Measurements from ENCODE around the gene ALG14.

Gene ALG14

DNA sequence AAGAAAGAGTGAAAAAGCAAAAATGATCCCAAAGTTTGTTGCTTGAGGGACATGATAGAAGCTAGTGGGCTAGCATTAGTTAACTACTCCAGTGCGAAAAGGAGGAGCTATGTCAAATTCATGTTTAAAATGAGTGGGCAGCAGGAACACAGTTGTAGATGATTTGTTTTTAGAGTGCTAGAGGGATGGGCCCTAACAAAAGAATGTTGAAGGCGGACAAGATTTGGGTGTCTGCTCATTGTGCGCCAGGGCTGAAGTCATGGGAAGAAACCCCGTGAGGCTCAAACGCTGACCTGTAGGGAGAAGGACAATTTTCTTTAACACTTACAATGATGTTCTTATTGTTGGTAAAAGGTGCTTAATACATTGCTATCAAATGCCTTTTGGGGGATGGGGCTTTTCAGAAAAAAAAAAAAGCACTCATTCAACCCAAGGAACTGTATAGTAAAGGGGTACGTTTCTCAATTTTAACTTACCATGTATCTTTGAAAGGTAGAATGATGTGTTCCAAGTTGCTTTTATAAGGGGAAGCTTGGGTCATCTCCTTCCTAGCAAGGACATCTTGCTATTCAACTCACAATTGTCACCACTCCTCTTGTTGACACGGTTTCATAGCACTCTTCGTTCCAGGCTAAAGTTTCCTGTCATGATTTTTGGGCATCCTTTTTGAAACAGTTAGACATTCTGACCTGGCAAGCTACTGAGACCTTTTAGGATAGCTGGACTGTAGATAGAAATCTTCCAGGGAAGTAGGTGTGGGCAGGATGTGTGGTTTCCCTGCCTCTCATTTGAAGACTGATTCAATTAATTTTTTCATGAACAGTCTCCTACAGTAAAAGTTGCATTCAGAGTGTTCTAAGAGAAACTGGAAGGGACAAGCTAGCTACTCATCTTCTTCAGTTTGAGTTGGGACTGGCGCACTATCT, 92.8 kb downstream of the ALG14 start:
- no peaks in the 10 kb centered on the region for H3K36me3 ChIP-seq (ENCODE audit: control insufficient read depth, insufficient read depth, low read length)
- H3K27me3 ChIP-seq (ENCODE audit: control insufficient read depth, insufficient read depth, low read length), result no peaks in the 10 kb centered on the region
- H3K4me3 ChIP-seq (ENCODE audit: low read depth, low read length), result no peak overlapping the region
- H3K9ac ChIP-seq (ENCODE audit: low read depth, low read length), result no peak overlapping the region
- no peaks in the 10 kb centered on the region for H3K9me3 ChIP-seq (ENCODE audit: control insufficient read depth, insufficient read depth, low read length)
- H3K27ac ChIP-seq (ENCODE audit: low read depth, low read length), result no peak overlapping the region
- H3K4me1 ChIP-seq (ENCODE audit: control insufficient read depth, insufficient read depth, low read length), result peaks cover 3% of the 10 kb centered on the region; the same call in 1 of the 2 replicates

DNA sequence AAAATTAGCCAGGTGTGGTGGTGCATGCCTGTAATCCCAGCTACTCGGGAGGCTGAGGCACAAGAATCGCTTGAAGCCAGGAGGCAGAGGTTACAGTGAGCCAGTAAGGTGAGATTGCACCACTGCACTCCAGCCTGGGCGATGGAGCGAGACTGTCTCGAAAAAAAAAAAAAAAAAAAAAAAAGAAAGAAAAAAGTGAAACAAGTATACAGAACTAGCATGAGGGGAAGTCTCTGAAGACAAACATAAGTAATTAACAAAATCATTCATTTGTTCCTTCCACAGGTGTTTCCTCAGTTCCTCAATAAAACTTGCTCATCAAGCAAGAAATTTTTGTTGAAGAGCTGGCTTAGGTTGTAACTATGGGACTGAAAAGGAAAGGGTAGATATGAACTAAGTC, 93.6 kb downstream of the ALG14 start:
- Histone ChIP-seq H3K36me3 (ENCODE audit: control insufficient read depth, insufficient read depth, low read length) (no peaks in the 10 kb centered on the region), H3K27me3 (ENCODE audit: control insufficient read depth, insufficient read depth, low read length) (no peaks in the 10 kb centered on the region), H3K9ac (ENCODE audit: low read depth, low read length) (no peak overlapping the region), H3K4me3 (ENCODE audit: low read depth, low read length) (no peak overlapping the region), H3K27ac (ENCODE audit: low read depth, low read length) (no peak overlapping the region), H3K9me3 (ENCODE audit: control insufficient read depth, insufficient read depth, low read length) (no peaks in the 10 kb centered on the region), H3K4me1 (ENCODE audit: control insufficient read depth, insufficient read depth, low read length) (peaks cover 3% of the 10 kb centered on the region; the same call in 1 of the 2 replicates)

DNA sequence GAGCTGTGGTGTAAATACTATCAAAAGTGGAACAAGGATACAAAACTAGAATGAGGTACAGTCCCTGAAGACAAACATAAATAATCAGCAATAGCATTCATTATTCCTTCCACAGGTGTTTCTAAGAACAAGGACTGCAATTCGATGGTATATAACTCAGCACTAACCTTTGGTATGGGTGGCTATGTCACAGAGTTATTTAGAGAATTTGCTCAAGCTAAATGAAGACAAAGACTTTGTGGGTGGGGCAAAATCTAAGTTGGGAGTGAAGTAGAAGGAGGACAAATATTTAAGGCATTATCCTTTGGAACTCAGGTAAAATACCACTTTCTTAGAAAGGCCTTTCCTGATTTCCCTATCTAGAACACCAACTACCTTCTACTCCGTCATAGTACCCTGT, 94.3 kb downstream of the ALG14 start:
- Histone ChIP-seq H3K9ac (ENCODE audit: low read depth, low read length) (no peak overlapping the region), H3K27ac (ENCODE audit: low read depth, low read length) (no peak overlapping the region), H3K4me1 (ENCODE audit: control insufficient read depth, insufficient read depth, low read length) (peaks cover 3% of the 10 kb centered on the region; the same call in 1 of the 2 replicates), H3K36me3 (ENCODE audit: control insufficient read depth, insufficient read depth, low read length) (no peaks in the 10 kb centered on the region), H3K9me3 (ENCODE audit: control insufficient read depth, insufficient read depth, low read length) (no peaks in the 10 kb centered on the region), H3K4me3 (ENCODE audit: low read depth, low read length) (no peak overlapping the region), H3K27me3 (ENCODE audit: control insufficient read depth, insufficient read depth, low read length) (no peaks in the 10 kb centered on the region)

DNA sequence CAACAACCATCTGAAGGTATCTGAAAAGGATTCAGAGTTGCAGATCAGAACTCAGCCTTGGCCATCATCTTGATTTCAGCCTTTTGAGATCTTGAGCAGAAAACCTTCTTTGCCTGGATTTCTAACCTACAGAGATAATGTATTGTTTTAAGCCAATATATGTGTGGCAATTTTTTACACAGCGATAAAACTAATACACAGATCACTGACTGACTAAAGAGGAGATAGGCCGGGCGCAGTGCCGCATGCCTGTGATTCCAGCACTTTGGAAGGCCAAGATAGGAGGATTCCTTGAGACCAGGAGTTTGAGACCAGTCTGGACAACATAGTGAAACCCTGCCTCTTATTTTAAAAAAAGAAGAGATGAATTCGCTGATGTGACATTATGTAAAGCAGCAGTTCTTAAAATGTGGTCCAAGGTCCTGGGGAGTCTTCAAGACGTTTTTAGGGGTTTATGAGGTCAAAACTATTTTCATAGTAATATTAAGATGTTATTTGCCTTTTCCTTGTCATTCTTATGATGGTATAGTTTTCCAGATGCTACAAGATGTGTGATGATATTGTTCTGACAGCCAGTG, 95.7 kb downstream of the ALG14 start:
- H3K4me1 ChIP-seq (ENCODE audit: control insufficient read depth, insufficient read depth, low read length), result peaks cover 3% of the 10 kb centered on the region; the same call in 1 of the 2 replicates
- no peaks in the 10 kb centered on the region for H3K9me3 ChIP-seq (ENCODE audit: control insufficient read depth, insufficient read depth, low read length)
- no peak overlapping the region for H3K27ac ChIP-seq (ENCODE audit: low read depth, low read length)
- no peaks in the 10 kb centered on the region for H3K36me3 ChIP-seq (ENCODE audit: control insufficient read depth, insufficient read depth, low read length)
- H3K27me3 ChIP-seq (ENCODE audit: control insufficient read depth, insufficient read depth, low read length), result no peaks in the 10 kb centered on the region
- no peak overlapping the region for H3K9ac ChIP-seq (ENCODE audit: low read depth, low read length)
- H3K4me3 ChIP-seq (ENCODE audit: low read depth, low read length), result no peak overlapping the region

DNA sequence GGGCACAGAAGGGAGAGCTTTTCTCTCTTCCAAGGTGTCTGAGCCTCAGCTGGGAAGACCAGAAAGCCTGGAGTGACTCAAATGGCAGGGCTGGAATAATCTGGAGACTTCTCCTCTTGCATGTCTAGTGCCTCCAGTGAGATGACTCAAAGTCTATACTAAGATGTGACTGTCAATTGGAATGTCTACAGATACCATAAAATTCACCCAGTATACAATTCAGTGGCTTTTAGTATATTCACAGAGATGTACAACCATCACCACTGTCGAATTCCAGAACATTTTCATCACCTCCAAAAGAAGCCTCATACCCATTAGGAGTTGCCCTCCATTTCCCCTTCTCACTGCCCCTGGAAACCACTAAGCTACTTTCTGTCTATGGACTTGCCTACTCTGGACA, 97.9 kb downstream of the ALG14 start:
- H3K9ac ChIP-seq (ENCODE audit: low read depth, low read length), result no peak overlapping the region
- no peak overlapping the region for H3K27ac ChIP-seq (ENCODE audit: low read depth, low read length)

DNA sequence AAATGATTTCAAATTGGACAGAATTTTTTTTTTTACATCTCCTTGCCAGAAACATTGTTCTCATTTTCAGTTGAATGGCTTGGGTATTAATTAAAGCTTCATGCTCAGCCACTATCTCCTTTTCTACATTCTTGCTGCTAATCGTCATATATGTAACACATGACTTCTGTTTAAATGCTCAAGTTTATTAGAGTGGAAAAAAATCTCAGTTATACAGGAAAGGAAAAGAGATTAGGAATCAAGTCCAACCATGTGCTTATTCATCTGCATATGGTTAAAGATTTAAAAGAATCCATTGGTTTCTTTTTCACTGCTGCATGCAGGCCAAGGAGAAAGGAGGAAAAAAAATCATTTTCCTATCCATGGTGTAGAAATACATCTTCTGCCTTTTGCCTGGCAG, 98.5 kb downstream of the ALG14 start:
- H3K4me1 ChIP-seq (ENCODE audit: control insufficient read depth, insufficient read depth, low read length), result peaks cover 15% of the 10 kb centered on the region
- H3K36me3 ChIP-seq (ENCODE audit: control insufficient read depth, insufficient read depth, low read length), result no peaks in the 10 kb centered on the region
- no peaks in the 10 kb centered on the region for H3K9me3 ChIP-seq (ENCODE audit: control insufficient read depth, insufficient read depth, low read length)
- no peak overlapping the region for H3K4me3 ChIP-seq (ENCODE audit: low read depth, low read length)
- no peak overlapping the region for H3K9ac ChIP-seq (ENCODE audit: low read depth, low read length)
- no peak overlapping the region for H3K27ac ChIP-seq (ENCODE audit: low read depth, low read length)
- no peaks in the 10 kb centered on the region for H3K27me3 ChIP-seq (ENCODE audit: control insufficient read depth, insufficient read depth, low read length)

More for the DNA sequence above, 97.9 kb downstream of the ALG14 start:
- H3K4me1 ChIP-seq (ENCODE audit: control insufficient read depth, insufficient read depth, low read length), result peaks cover 15% of the 10 kb centered on the region
- H3K4me3 ChIP-seq (ENCODE audit: low read depth, low read length), result no peak overlapping the region
- no peaks in the 10 kb centered on the region for H3K27me3 ChIP-seq (ENCODE audit: control insufficient read depth, insufficient read depth, low read length)
- no peaks in the 10 kb centered on the region for H3K9me3 ChIP-seq (ENCODE audit: control insufficient read depth, insufficient read depth, low read length)
- no peaks in the 10 kb centered on the region for H3K36me3 ChIP-seq (ENCODE audit: control insufficient read depth, insufficient read depth, low read length)

DNA sequence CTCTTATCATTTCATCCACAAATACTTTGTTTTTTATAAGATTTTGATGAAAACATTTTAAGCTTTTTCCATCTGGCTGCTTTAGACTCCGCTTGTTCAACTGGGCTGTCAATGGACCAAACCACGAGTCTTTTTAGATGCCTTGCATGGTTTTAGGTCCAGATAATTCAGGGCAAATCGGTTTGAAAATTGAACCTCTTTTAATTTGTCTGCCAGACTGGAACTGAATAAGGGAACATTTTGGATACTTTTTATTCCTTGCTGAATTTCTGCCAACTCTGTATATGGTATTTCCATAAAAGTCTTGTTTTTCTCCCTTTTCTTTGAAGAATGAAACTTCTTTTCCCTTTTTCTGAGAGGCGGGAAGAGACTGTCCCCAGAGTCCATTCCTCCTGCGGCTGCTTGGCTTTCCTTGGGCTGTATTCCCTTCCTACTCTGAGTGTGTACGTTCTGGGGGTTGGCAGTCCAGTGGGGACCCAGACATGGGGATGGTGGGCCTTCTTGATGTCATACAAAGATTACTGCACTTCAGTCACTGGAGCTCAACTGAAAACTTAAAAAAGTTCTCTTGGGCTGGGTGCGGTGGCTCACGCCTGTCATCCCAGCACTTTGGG, 99.3 kb downstream of the ALG14 start:
- no peaks in the 10 kb centered on the region for H3K9me3 ChIP-seq (ENCODE audit: control insufficient read depth, insufficient read depth, low read length)
- H3K27me3 ChIP-seq (ENCODE audit: control insufficient read depth, insufficient read depth, low read length), result no peaks in the 10 kb centered on the region
- H3K36me3 ChIP-seq (ENCODE audit: control insufficient read depth, insufficient read depth, low read length), result no peaks in the 10 kb centered on the region
- H3K9ac ChIP-seq (ENCODE audit: low read depth, low read length), result no peak overlapping the region
- no peak overlapping the region for H3K27ac ChIP-seq (ENCODE audit: low read depth, low read length)
- peaks cover 14% of the 10 kb centered on the region for H3K4me1 ChIP-seq (ENCODE audit: control insufficient read depth, insufficient read depth, low read length)
- no peak overlapping the region for H3K4me3 ChIP-seq (ENCODE audit: low read depth, low read length)

DNA sequence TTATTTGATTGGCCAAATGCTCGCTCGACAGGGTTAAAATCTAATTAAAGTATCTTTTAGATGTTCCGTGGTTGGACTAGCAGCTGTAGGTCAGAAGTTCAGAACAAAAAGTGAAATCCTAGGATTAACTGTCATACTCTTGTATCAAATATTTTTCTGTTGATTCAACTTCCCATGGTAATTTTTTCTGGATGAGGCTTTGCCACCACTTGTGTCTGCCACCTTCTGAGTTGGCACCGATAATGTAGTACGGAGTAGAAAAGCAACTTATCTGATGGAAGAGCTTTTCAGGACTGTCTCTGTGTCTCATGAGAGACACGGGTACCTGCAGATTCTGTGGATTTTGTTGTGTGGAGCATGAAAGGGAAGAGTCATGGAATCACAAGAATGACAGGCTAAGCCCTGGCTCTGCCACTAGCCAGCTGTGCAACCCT, 101.2 kb downstream of the ALG14 start:
- Histone ChIP-seq H3K4me1 (ENCODE audit: control insufficient read depth, insufficient read depth, low read length) (peaks cover 13% of the 10 kb centered on the region), H3K36me3 (ENCODE audit: control insufficient read depth, insufficient read depth, low read length) (no peaks in the 10 kb centered on the region), H3K27me3 (ENCODE audit: control insufficient read depth, insufficient read depth, low read length) (no peaks in the 10 kb centered on the region), H3K27ac (ENCODE audit: low read depth, low read length) (no peak overlapping the region), H3K9me3 (ENCODE audit: control insufficient read depth, insufficient read depth, low read length) (no peaks in the 10 kb centered on the region), H3K9ac (ENCODE audit: low read depth, low read length) (no peak overlapping the region), H3K4me3 (ENCODE audit: low read depth, low read length) (no peak overlapping the region)

DNA sequence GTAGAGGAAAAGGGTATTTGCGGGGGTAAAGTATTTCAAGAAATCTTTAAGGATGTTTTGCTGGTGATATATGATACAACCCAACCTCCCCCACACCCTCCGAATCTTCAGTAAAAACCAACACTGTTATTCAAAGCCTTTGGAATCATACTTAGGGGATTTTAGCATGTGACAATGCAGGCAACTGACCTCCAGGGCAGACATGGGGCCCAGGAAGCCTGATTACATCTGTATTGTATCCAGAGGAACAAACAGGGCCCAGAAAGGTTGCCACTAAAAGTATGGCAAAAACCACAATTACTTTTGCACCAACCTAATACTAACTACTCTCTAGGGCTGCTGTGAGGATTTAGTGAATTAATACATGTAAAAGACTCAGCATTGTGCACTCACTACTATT, 102.0 kb downstream of the ALG14 start:
- Histone ChIP-seq H3K4me1 (ENCODE audit: control insufficient read depth, insufficient read depth, low read length) (peaks cover 13% of the 10 kb centered on the region), H3K27me3 (ENCODE audit: control insufficient read depth, insufficient read depth, low read length) (no peaks in the 10 kb centered on the region), H3K27ac (ENCODE audit: low read depth, low read length) (no peak overlapping the region), H3K9me3 (ENCODE audit: control insufficient read depth, insufficient read depth, low read length) (no peaks in the 10 kb centered on the region), H3K36me3 (ENCODE audit: control insufficient read depth, insufficient read depth, low read length) (no peaks in the 10 kb centered on the region), H3K4me3 (ENCODE audit: low read depth, low read length) (no peak overlapping the region), H3K9ac (ENCODE audit: low read depth, low read length) (no peak overlapping the region)

DNA sequence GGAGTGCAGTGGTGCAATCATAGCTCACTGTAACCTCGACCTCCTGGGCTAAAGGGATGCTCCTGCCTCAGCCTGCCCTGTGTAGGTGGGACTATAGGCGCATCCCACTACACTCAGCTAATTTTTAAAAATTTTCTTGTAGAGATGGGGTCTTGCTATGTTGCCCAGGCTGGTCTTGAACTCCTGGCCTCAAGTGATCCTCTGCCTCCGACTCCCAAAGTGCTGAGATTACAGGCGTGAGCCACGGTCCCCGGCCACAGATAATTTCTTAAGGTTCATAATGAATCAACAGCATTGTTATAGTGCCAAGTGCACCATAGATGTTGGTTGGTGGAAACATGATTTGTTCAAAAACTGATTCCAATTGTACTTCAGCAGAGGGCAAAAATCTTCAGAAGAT, 103.6 kb downstream of the ALG14 start:
- H3K36me3 ChIP-seq (ENCODE audit: control insufficient read depth, insufficient read depth, low read length), result no peaks in the 10 kb centered on the region
- H3K27me3 ChIP-seq (ENCODE audit: control insufficient read depth, insufficient read depth, low read length), result no peaks in the 10 kb centered on the region
- no peak overlapping the region for H3K27ac ChIP-seq (ENCODE audit: low read depth, low read length)
- no peaks in the 10 kb centered on the region for H3K9me3 ChIP-seq (ENCODE audit: control insufficient read depth, insufficient read depth, low read length)
- H3K9ac ChIP-seq (ENCODE audit: low read depth, low read length), result no peak overlapping the region
- peaks cover 13% of the 10 kb centered on the region for H3K4me1 ChIP-seq (ENCODE audit: control insufficient read depth, insufficient read depth, low read length)
- H3K4me3 ChIP-seq (ENCODE audit: low read depth, low read length), result no peak overlapping the region

DNA sequence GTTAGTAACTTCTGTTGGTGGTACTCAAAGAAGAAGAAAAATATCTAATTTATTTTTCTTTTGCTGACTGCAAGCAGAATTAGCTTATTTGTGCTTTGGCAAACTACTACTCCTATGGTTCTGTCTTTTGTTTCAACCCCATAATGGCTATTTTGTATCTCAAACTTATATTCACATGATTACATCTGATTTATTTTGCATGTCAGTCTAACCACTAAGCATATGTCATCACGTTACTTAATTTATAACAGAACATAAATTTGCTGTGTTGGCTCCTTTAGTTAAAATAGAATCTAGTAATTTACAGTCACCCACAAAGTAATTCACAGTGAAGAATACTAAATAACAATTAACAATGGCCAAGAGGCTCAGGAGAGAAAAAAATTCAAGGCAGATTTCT, 106.7 kb downstream of the ALG14 start:
- Histone ChIP-seq H3K9me3 (ENCODE audit: control insufficient read depth, insufficient read depth, low read length) (no peaks in the 10 kb centered on the region), H3K4me3 (ENCODE audit: low read depth, low read length) (no peak overlapping the region), H3K36me3 (ENCODE audit: control insufficient read depth, insufficient read depth, low read length) (no peaks in the 10 kb centered on the region), H3K4me1 (ENCODE audit: control insufficient read depth, insufficient read depth, low read length) (peaks cover 10% of the 10 kb centered on the region), H3K27ac (ENCODE audit: low read depth, low read length) (no peak overlapping the region), H3K9ac (ENCODE audit: low read depth, low read length) (no peak overlapping the region), H3K27me3 (ENCODE audit: control insufficient read depth, insufficient read depth, low read length) (no peaks in the 10 kb centered on the region)

Data from HUES48 (cell line).